GM23338 (cell line): ENCODE data around the gene TRPM2. TPM values are rescaled to one million over a fixed set of nuclear protein-coding genes. Genes with fewer than 3 reads are reported as not detected.
"Not testable (repeated sequence)": the region's sequence is repeated elsewhere in the genome, so short reads cannot be mapped to it uniquely, and the experiment has no call there.

Source experiments
- ATAC-seq: fragments of 200-7000 bp; cut with Tn5 transposase; 3 replicates; pipeline ENCODE4 v1.9.1; 2020
- DNase-seq: peaks from one replicate; pipeline ENCODE4 v3.0.0-alpha.2; 2015; ENCODE audit warnings: low spot score
- H2AFZ ChIP-seq: fragments of 200-600 bp; sonication (generic); 2 replicates; pipeline ENCODE4 v1.8.0; 2016; ENCODE audit warnings: antibody characterized with exemption, mild to moderate bottlenecking, moderate library complexity
- H3F3A ChIP-seq: fragments of 200-600 bp; sonication (generic); replicated peaks from 2 replicates; pipeline ENCODE4 v1.8.0; 2017; ENCODE audit warnings: antibody characterized with exemption, mixed run types, low read depth
- H3K27ac ChIP-seq: fragments of 200-600 bp; sonication (generic); 2 replicates; pipeline ENCODE4 v1.6.1; 2016; ENCODE audit warnings: low read depth
- H3K27me3 ChIP-seq: fragments of 200-600 bp; sonication (generic); 2 replicates; pipeline ENCODE4 v1.8.0; 2016; ENCODE audit warnings: mild to moderate bottlenecking, mixed run types, moderate library complexity; ENCODE audit not compliant: insufficient read depth
- H3K36me3 ChIP-seq: fragments of 200-600 bp; sonication (generic); 2 replicates; pipeline ENCODE4 v1.8.0; 2016; ENCODE audit warnings: mild to moderate bottlenecking; ENCODE audit not compliant: insufficient read depth
- H3K4me1 ChIP-seq: fragments of 200-600 bp; sonication (generic); 2 replicates; pipeline ENCODE4 v1.8.0; 2016; ENCODE audit warnings: mild to moderate bottlenecking, moderate library complexity; ENCODE audit not compliant: insufficient read depth
- H3K4me2 ChIP-seq: fragments of 200-600 bp; sonication (generic); 2 replicates; pipeline ENCODE4 v1.7.1; 2017; ENCODE audit warnings: mixed run types
- H3K4me3 ChIP-seq: fragments of 200-600 bp; sonication (generic); 2 replicates; pipeline ENCODE4 v1.6.1; 2016; ENCODE audit warnings: mixed run types
- H3K79me2 ChIP-seq: fragments of 200-600 bp; sonication (generic); replicated peaks from 2 replicates; pipeline ENCODE4 v1.8.0; 2017; ENCODE audit warnings: mild to moderate bottlenecking; ENCODE audit not compliant: insufficient read depth
- H3K9me2 ChIP-seq: fragments of 200-600 bp; sonication (generic); 2 replicates; pipeline ENCODE4 v1.8.0; 2017; ENCODE audit not compliant: insufficient read depth
- H4K20me1 ChIP-seq: fragments of 200-600 bp; sonication (generic); replicated peaks from 2 replicates; pipeline ENCODE4 v1.8.0; 2017; ENCODE audit warnings: mild to moderate bottlenecking; ENCODE audit not compliant: insufficient read depth
- H3K27ac Mint-ChIP-seq: 2 replicates; pipeline ENCODE4 v1.8.0; 2020; ENCODE audit warnings: inconsistent platforms, mild to moderate bottlenecking, moderate library complexity, mixed read lengths
- H3K27me3 Mint-ChIP-seq: 3 replicates; pipeline ENCODE4 v1.8.0; 2022; ENCODE audit warnings: low read depth, mild to moderate bottlenecking, moderate library complexity, mixed read lengths, inconsistent platforms; ENCODE audit not compliant: insufficient read depth, poor library complexity
- H3K36me3 Mint-ChIP-seq: 3 replicates; pipeline ENCODE4 v1.8.0; 2021; ENCODE audit warnings: low read depth, mild to moderate bottlenecking, inconsistent platforms, moderate library complexity, mixed read lengths
- H3K4me1 Mint-ChIP-seq: 3 replicates; pipeline ENCODE4 v1.8.0; 2020; ENCODE audit warnings: mild to moderate bottlenecking, inconsistent platforms, mixed read lengths
- H3K4me3 Mint-ChIP-seq: 3 replicates; pipeline ENCODE4 v1.8.0; 2021; ENCODE audit warnings: moderate library complexity, mild to moderate bottlenecking, inconsistent platforms, mixed read lengths
- H3K9me3 Mint-ChIP-seq: 3 replicates; pipeline ENCODE4 v1.8.0; 2020; ENCODE audit warnings: moderate library complexity, mild to moderate bottlenecking, inconsistent platforms, mixed read lengths
- CREB1 ChIP-seq: fragments of 250-450 bp; sonication (Bioruptor Pico); IDR thresholded peaks from 2 replicates; pipeline ENCODE4 v1.5.0; 2020; ENCODE audit warnings: low read depth, mild to moderate bottlenecking, moderate library complexity
- EZH2phosphoT487 ChIP-seq: fragments of 200-600 bp; sonication (generic); IDR thresholded peaks from one replicate; pipeline ENCODE4 v1.8.1; 2018; ENCODE audit warnings: antibody characterized with exemption; ENCODE audit not compliant: unreplicated experiment
- STAT1 ChIP-seq: IDR thresholded peaks from one replicate; pipeline ENCODE4 v1.6.1; 2016; ENCODE audit warnings: antibody characterized with exemption; ENCODE audit not compliant: unreplicated experiment
- polyA plus RNA-seq: library from polyadenylated mRNA; unstranded; fragments of >200 nt; fragmentation: Nextera tagmentation; extraction: Ambion mirVana; gene quantifications from 2 replicates; pipeline ENCODE4 v1.2.1, GENCODE V29; 2016
- total RNA-seq: library from RNA; depleted of rRNA; stranded (reverse); fragments of >200 nt; shearing (Covaris generic); gene quantifications from 2 replicates; pipeline ENCODE4 v1.2.3, GENCODE V29; 2014
- TF ChIP-seq, protein P1 (sequence below): IDR thresholded peaks from one replicate; pipeline ENCODE4 v1.6.1; 2018; ENCODE audit warnings: antibody characterized with exemption; ENCODE audit not compliant: unreplicated experiment
- TF ChIP-seq, protein P2 (sequence below), 2 experiments: fragments of 200-600 bp in 1 of 2; sonication (generic) in 1 of 2; conservative IDR thresholded peaks; 2 replicates each; pipeline versions ENCODE4 v1.5.1 to v1.6.1; 2016 to 2017; ENCODE audit warnings: antibody characterized with exemption in 2 of 2, low read depth in 2 of 2, mild to moderate bottlenecking in 2 of 2, moderate library complexity in 1 of 2
- TF ChIP-seq, protein P3 (sequence below): IDR thresholded peaks from 2 replicates; pipeline ENCODE4 v1.6.1; 2016; ENCODE audit warnings: antibody characterized with exemption

TRPM2 gene
- total and polyA plus RNA-seq, 2 experiments from 2014 or later, result 0.53 to 0.83 TPM

DNA sequence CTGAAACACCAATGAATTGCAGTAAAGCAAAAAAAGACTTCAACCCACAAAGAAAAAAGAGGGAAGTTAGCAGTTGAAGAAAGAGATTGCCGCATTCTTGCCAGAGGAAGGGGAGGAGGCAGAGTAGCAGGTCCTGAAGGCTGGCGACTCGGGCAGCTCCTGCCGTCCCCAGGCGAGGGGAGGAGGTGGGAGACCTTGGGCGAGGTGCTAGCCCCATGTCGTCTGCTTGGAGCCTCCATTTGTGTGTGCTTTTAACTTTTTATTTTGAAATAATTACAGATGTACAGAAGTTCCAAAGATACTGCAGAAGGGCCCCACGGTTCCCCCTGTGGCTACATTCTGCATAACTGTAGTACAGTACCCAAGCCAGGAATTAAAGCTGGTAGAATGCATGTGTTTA, 6.7 kb downstream of the TRPM2 start:
- no peaks in the 10 kb centered on the region for H3K27me3 ChIP-seq
- H3K4me3 Mint-ChIP-seq, result no peak overlapping the region
- H3K36me3 ChIP-seq, result no peaks in the 10 kb centered on the region
- TF ChIP-seq CREB1 (CRISPR knock-in tag) (no peak), STAT1 (no peak)
- TF ChIP-seq, protein P1, sequence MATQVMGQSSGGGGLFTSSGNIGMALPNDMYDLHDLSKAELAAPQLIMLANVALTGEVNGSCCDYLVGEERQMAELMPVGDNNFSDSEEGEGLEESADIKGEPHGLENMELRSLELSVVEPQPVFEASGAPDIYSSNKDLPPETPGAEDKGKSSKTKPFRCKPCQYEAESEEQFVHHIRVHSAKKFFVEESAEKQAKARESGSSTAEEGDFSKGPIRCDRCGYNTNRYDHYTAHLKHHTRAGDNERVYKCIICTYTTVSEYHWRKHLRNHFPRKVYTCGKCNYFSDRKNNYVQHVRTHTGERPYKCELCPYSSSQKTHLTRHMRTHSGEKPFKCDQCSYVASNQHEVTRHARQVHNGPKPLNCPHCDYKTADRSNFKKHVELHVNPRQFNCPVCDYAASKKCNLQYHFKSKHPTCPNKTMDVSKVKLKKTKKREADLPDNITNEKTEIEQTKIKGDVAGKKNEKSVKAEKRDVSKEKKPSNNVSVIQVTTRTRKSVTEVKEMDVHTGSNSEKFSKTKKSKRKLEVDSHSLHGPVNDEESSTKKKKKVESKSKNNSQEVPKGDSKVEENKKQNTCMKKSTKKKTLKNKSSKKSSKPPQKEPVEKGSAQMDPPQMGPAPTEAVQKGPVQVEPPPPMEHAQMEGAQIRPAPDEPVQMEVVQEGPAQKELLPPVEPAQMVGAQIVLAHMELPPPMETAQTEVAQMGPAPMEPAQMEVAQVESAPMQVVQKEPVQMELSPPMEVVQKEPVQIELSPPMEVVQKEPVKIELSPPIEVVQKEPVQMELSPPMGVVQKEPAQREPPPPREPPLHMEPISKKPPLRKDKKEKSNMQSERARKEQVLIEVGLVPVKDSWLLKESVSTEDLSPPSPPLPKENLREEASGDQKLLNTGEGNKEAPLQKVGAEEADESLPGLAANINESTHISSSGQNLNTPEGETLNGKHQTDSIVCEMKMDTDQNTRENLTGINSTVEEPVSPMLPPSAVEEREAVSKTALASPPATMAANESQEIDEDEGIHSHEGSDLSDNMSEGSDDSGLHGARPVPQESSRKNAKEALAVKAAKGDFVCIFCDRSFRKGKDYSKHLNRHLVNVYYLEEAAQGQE, result no peak
- TF ChIP-seq, protein P2, sequence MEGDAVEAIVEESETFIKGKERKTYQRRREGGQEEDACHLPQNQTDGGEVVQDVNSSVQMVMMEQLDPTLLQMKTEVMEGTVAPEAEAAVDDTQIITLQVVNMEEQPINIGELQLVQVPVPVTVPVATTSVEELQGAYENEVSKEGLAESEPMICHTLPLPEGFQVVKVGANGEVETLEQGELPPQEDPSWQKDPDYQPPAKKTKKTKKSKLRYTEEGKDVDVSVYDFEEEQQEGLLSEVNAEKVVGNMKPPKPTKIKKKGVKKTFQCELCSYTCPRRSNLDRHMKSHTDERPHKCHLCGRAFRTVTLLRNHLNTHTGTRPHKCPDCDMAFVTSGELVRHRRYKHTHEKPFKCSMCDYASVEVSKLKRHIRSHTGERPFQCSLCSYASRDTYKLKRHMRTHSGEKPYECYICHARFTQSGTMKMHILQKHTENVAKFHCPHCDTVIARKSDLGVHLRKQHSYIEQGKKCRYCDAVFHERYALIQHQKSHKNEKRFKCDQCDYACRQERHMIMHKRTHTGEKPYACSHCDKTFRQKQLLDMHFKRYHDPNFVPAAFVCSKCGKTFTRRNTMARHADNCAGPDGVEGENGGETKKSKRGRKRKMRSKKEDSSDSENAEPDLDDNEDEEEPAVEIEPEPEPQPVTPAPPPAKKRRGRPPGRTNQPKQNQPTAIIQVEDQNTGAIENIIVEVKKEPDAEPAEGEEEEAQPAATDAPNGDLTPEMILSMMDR (conservative IDR thresholded peaks at IDR 0.05; ENCODE audit: low read depth in 2 of 2), result peak in 1 of 2 experiments; percentile 32; a peak in 2 of 4 replicates
- no peak overlapping the region for H3K27ac Mint-ChIP-seq
- H3K4me1 ChIP-seq, result no peaks in the 10 kb centered on the region
- H3K4me3 ChIP-seq, result no peak overlapping the region
- no peaks in the 10 kb centered on the region for H4K20me1 ChIP-seq
- no peaks in the 10 kb centered on the region for H3F3A ChIP-seq
- H3K9me2 ChIP-seq, result peaks cover 3% of the 10 kb centered on the region; the same call in 1 of the 2 replicates
- no peak overlapping the region for H2AFZ ChIP-seq
- H3K79me2 ChIP-seq, result no peaks in the 10 kb centered on the region
- ATAC-seq (no peak; the same call in 2 of the 3 replicates), DNase-seq (no peak)
- no peaks in the 10 kb centered on the region for H3K36me3 Mint-ChIP-seq
- H3K4me1 Mint-ChIP-seq, result no peaks in the 10 kb centered on the region
- no peak overlapping the region for H3K27ac ChIP-seq
- no peaks in the 10 kb centered on the region; the same call in 2 of the 3 replicates for H3K9me3 Mint-ChIP-seq
- no peak overlapping the region for H3K4me2 ChIP-seq
- H3K27me3 Mint-ChIP-seq, result peaks cover 11% of the 10 kb centered on the region

DNA sequence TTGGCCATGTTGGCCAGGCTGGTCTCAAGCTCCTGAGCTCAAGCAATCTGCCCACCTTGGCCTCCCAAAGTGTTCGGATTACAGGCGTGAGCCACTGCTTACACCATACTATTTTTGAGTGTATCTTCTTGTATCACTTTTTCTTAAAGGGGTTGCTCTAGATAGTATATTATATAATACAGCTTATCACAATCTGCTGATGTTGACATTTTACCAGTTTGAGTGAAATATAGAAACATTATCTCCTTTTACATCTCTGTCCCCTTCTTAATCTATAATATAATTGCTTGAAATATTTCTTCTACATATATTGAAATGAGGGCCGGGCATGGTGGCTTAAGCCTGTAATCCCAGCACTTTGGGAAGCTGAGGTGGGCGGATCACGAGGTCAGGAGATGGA, 8.5 kb downstream of the TRPM2 start:
- not testable (repeated sequence) for H3K4me3 Mint-ChIP-seq, H3K27me3 ChIP-seq, DNase-seq, H3K4me1 ChIP-seq, H2AFZ ChIP-seq, H3K4me1 Mint-ChIP-seq, H3K9me2 ChIP-seq, H3K27ac Mint-ChIP-seq, H3K4me3 ChIP-seq, H3F3A ChIP-seq, H3K4me2 ChIP-seq, H3K79me2 ChIP-seq, H3K27ac ChIP-seq, H3K9me3 Mint-ChIP-seq, ATAC-seq, H4K20me1 ChIP-seq, H3K36me3 ChIP-seq, H3K36me3 Mint-ChIP-seq
- H3K27me3 Mint-ChIP-seq, result peaks cover 11% of the 10 kb centered on the region

DNA sequence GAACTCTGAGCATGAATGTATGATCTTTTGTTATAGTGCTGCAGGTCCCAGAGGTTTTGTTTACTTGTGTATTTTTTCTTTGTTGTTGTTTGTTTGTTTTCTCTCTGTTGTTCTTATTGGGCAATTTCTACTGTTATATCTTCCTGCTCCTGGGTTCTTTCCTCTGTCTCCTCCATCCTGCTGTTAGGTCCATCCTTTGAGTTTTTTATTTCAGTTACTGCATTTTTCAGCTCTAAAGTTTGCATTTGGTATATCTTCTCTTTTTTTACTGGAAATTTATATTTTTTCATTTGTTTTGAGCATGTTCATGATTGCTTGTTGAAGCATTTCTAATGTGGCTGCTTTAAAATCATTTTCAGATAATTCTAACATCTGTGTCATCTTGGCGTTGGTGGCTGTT, 9.9 kb downstream of the TRPM2 start:
- no peak overlapping the region for H3K27ac ChIP-seq
- TF ChIP-seq, protein P3, sequence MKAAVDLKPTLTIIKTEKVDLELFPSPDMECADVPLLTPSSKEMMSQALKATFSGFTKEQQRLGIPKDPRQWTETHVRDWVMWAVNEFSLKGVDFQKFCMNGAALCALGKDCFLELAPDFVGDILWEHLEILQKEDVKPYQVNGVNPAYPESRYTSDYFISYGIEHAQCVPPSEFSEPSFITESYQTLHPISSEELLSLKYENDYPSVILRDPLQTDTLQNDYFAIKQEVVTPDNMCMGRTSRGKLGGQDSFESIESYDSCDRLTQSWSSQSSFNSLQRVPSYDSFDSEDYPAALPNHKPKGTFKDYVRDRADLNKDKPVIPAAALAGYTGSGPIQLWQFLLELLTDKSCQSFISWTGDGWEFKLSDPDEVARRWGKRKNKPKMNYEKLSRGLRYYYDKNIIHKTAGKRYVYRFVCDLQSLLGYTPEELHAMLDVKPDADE, result no peak
- TF ChIP-seq, protein P1, result no peak
- TF ChIP-seq CREB1 (CRISPR knock-in tag) (no peak), EZH2phosphoT487 (no peak)
- TF ChIP-seq, protein P2 (conservative IDR thresholded peaks at IDR 0.05; ENCODE audit: low read depth in 2 of 2), result no peak

More for the DNA sequence above, 9.9 kb downstream of the TRPM2 start:
- Histone ChIP-seq H4K20me1 (no peaks in the 10 kb centered on the region), H3K79me2 (no peaks in the 10 kb centered on the region), H3K4me2 (no peak overlapping the region), H3K4me3 (no peak overlapping the region), H2AFZ (no peak overlapping the region), H3K9me2 (peaks cover 3% of the 10 kb centered on the region; the same call in 1 of the 2 replicates), H3K36me3 (no peaks in the 10 kb centered on the region), H3F3A (no peaks in the 10 kb centered on the region), H3K4me1 (no peaks in the 10 kb centered on the region), H3K27me3 (no peaks in the 10 kb centered on the region)
- ATAC-seq (no peak), DNase-seq (no peak)
- Mint-ChIP-seq H3K9me3 (no peaks in the 10 kb centered on the region; the same call in 2 of the 3 replicates), H3K4me1 (no peaks in the 10 kb centered on the region), H3K4me3 (no peak overlapping the region), H3K27me3 (peaks cover 9% of the 10 kb centered on the region), H3K36me3 (no peaks in the 10 kb centered on the region), H3K27ac (no peak overlapping the region)
